ENCODE data around the gene FURIN.
"Not testable (repeated sequence)": the region's sequence is repeated elsewhere in the genome, so short reads cannot be mapped to it uniquely, and the experiment has no call there.

The FURIN gene

GRCh38 chr15:90882781-90883525, 14.6 kb downstream of the FURIN start:
- no peak for DNase-seq (ENCODE audit: low read depth in 2 of 2)

- DNase-seq (ENCODE audit: low read depth in 2 of 2) = no peak
Observed at GRCh38 chr15:90883526-90883975, 15.2 kb downstream of the FURIN start.

- DNase-seq (ENCODE audit: low read depth in 2 of 2) = peak in 1 of 2 experiments; percentile 17
Observed at GRCh38 chr15:90883976-90884718, 15.8 kb downstream of the FURIN start, which contains the start of gene FES. FES (plus strand) TSS chr15:90884504; CDS start chr15:90885046, 542 bp downstream.

GRCh38 chr15:90884719-90885431, 16.5 kb downstream of the FURIN start:
- DNase-seq (ENCODE audit: low read depth in 2 of 2) = no peak

- DNase-seq (ENCODE audit: low read depth in 2 of 2) = no peak
Observed at GRCh38 chr15:90885432-90886290, 17.3 kb downstream of the FURIN start.

- DNase-seq (ENCODE audit: low read depth in 2 of 2) = no peak
Observed at GRCh38 chr15:90886291-90886614, 17.9 kb downstream of the FURIN start.

GRCh38 chr15:90887037-90887481, 18.7 kb downstream of the FURIN start:
- DNase-seq (ENCODE audit: low read depth in 2 of 2) = no peak

- no peak for DNase-seq (ENCODE audit: low read depth in 2 of 2)
Observed at GRCh38 chr15:90889313-90889730, 20.9 kb downstream of the FURIN start.

GRCh38 chr15:90889736-90890456, 21.5 kb downstream of the FURIN start:
- no peak for DNase-seq (ENCODE audit: low read depth in 2 of 2)

GRCh38 chr15:90890839-90891238, 22.5 kb downstream of the FURIN start:
- no peak for DNase-seq (ENCODE audit: low read depth in 2 of 2)

- no peak for DNase-seq (ENCODE audit: low read depth in 2 of 2)
Observed at GRCh38 chr15:90891346-90891949, 23.1 kb downstream of the FURIN start.

GRCh38 chr15:90892023-90892422, 23.6 kb downstream of the FURIN start:
- no peak for DNase-seq (ENCODE audit: low read depth in 2 of 2)

- no peak for DNase-seq (ENCODE audit: low read depth in 2 of 2)
Observed at GRCh38 chr15:90892498-90893174, 24.2 kb downstream of the FURIN start.

GRCh38 chr15:90893175-90894090, 25.0 kb downstream of the FURIN start:
- no peak for DNase-seq (ENCODE audit: low read depth in 2 of 2)

GRCh38 chr15:90895571-90896117, 27.3 kb downstream of the FURIN start:
- DNase-seq (ENCODE audit: low read depth in 2 of 2) = no peak

GRCh38 chr15:90897131-90897655, 28.8 kb downstream of the FURIN start:
- not testable (repeated sequence) for DNase-seq (ENCODE audit: low read depth in 2 of 2)

GRCh38 chr15:90901175-90902039, 33.0 kb downstream of the FURIN start:
- DNase-seq (ENCODE audit: low read depth in 2 of 2) = no peak
